NCI-H748 treated with DMSO at 0.1 percent for 48 hours (cell line): Measurements from ENCODE around the gene WNT9A.

Experiments used
- DNase-seq: peaks from one replicate; lab custom pipeline; 2025; lab: John Stamatoyannopoulos, UW

The WNT9A gene

DNA sequence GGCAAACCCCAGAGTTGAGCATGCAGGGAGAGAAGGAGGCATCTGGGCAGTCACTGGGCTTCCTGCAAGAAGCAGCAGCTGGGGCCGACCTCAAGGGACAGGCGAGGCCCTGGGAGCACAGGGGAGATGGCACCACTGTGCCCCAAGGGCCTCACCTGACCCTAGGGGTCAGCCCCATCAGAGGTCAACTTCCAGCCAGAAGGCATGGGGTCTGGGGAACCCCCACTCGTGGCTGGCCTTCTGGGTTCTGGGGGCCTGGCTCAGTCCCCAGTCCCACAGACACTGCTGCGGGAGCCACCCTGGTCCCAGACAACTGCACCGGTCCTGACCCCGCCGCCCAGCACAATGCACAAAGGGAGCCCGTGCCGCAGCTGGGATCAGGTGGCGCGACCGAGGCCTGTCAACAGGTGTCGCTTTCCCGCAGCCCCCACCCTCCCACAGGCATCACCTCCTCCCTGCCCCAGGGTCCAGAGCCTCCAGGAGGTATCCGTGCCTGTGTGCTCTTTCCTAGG lies 6.2 kb downstream of the WNT9A start:
- no peak for DNase-seq

DNA sequence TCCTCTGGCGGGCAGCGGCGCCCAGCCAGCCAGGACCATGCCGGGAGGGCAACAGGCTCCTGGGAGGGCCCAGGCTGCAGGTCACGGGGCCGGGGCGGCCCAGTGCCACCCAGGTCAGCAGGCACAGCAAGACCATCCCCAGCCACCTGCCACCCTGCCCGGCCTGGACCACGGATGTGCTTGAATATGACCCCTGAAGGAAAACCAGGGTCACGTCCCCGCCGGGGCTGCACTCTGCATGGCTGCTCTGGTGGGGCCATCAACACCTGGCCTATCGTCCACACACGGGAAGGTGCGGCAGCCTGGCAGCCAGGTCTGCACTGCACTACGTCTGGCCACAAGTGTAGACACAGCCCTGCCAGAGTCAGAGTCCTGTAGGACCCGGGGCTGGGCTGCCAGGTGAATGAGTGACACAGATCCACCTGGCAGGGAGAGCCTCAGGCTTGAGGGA lies 6.9 kb downstream of the WNT9A start:
- no peak for DNase-seq

DNA sequence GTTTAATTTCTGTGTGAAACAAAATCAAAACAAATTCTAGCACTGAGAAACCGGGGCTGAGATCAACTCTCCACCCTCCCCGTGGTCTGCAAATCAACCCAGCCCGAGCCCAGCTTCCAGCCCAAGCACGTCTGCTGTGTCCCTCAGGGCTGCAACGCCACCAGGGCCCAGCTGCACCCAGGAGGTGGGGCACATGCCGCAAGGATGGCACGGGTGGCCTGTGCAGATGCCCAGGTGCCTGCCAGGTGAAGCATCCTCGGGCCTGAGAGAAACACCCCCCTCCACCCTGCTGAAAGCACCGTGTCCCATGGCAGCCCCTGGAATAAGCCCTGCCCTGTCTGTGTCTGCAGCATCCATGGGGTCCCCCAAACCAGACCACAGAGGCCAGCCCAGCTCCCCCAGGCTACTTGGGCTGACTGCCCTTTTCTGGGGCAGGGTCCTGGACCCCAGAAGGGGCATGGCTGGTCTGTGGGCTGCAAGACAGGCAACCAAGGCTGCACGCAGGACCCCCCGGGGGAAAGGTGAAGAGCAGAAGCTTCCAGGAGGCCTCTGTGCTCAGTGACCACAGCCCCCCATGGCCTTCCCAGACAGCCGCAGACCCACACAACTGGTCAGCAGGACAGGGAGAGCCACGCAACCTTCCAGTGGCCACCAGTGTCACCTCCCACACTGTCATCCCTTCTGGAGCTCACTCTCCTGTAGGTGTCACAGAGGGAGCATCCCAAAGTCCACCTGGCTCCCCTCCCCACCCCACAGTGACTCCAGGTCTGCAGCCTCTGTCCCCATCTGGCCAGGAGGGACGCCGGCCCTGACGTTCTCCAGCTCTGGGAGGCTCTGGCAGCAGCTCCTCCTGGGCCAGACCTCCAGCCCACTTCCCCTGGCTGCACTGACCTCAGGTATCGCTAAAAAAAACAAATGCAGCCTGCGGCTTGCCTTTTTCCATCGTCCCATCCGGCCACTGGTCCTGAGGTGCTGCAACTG lies 7.7 kb downstream of the WNT9A start:
- no peak for DNase-seq

DNA sequence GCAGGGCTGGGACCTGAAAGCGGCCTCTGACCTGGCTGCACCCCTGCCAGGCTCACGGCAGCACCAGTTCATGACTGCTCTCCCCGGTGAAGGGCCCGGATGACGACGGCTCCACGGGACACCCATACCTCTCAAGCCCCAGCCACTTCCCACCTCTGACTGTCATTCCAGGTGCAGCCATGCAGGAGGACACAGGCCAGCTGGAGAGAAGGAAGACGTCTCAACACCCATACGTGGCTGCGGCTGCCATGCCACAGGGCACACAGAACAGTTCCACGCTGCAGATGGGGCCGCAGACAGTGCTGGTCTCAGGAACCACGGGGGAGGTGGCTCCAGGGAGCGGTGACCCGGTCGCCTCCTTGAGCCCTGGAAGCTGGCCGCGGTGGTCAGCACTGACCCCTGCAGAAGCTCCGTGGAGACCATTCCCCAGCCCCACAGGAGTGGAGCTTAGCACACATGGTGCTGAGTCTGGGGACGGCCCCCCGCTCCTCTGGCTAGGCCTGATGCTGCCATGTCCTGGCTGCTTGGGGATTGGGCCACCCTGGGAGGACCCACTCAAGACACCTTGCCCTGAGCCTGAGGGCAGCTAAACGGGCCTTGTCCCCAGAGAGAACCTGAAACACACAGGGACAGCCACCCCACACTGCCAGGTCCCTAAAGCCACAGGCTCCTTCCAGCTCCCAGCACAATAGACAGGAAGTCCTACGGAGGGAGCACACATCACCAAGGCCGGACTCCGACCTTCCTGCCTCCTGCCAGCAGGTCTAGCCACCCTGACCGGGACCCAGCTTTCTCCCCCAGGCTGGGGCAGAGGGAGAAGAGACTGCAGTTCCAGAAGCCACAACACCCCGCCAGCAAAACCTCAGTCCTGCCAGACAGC lies 8.6 kb downstream of the WNT9A start:
- DNase-seq: no peak

DNA sequence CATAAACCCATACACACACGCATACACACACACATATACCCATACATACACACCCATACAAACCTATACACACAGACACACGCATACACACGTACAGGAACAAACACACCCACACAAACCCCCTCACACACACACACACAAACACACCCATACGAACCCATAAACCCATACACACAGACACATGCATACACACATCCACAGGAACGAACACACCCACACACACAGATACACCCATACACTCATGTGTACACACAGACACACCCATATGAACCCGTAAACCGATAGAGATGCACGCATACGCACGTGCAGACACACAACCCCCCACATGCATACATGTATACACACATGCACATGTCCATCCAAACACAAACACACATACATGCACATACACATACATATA lies 9.5 kb downstream of the WNT9A start:
- DNase-seq: no peak

DNA sequence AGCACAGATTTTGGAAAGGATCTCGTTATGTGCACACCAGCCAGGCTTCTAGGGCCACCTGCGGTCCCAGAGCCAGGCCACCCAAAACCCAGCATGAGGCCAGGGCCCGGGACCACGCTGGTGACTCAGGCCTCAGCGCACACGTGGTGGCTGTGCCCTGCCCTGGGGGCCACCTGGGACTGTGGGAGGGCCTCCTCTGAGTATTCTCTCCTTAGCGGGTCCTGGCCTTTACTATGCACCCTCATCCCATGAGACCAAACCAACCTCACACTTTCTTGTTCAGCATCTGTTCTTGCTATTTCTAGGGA lies 9.9 kb downstream of the WNT9A start:
- DNase-seq: no peak

DNA sequence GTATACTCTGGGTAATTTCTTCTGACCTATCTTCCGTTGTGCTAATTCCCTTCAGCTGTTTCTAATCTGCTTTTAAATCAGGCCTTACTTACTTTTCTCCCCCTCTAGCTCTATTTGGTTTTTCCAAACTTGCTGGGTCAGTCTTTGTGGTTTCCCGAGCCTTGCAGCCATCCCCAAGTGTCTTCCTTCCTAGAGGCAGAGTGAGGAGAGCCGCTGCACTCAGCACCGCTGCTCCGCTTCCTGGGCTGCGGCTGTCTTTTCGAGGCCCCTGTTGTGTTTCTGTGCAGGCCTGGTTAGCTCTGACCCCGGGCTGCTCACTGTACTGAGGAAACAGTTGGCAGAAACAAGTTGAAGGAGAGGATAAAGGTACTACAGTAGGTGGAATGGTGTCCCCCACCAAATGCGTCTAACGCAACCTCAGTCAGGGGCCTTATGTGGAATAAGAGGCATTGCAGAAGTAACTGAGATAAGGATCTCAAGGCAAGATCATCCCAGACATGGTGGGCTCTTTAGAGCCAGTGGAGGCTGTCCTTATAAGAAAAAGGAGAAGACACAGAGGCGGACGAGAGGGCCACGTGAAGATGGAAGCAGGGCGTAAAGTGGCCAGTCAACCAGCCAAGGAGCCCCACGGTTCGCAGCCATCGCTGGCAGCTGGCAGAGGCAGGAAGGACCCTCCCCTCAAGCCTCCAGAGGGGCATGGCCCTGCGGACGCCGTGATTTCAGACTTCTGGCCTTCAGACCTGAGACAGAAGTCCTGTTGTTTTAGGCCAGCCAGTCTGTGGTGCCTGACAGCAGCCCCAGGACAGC lies 10.5 kb downstream of the WNT9A start:
- no peak for DNase-seq

DNA sequence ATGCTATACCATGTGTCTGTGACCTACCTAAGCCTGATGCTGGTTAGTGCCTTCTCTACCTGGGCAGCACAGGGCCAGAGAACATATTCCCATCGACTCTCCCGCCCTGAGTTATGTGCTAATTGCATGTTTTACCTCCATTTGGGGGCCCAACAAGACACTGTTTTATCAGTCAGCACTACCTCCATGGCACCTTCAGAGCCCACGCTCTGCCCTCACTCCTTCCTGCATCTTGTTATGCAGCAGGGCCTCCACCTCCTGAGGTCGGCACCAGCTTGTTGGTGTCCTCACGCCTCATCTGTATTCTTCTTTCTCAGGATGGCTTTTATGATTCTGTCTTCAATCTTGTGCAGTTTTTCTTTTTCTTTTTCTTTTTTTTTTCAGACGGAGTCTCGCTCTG lies 11.9 kb downstream of the WNT9A start:
- no peak for DNase-seq

DNA sequence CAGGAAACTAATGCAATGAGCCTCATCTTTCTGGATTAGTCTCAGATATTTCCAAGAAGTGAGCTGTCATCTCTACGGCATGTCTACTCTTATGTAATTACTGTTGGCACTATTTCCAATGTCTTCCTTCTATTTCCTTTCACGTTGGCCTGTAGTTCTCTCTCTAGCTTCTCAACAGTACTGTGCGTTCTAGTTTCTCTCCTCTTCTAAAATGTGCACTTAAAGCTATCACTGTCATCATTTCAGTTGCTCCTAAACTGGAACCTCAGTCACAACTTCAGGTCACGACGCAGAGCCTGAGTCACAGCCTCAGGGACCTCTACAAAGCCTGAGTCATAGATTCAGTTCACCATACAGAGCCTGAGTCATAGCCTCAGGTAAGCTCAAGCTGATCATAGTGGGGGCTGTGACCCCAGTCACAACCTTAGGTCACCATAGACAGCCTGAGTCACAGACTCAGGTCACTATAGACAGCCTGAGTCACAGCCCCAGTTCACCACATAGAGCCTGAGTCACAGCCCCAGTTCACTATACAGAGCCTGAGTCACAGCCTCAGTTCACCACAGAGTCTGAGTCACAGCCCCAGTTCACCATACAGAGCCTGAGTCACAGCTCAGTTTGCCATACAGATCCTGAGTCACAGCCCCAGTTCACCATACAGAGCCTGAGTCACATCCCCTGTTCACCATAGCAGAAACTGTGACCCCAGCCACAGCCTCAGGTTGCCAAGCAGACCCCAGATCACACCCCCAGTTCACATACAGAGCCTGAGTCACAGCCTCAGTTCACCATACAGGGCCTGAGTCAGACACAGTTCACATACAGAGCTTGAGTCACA lies 13.0 kb downstream of the WNT9A start:
- DNase-seq: no peak

DNA sequence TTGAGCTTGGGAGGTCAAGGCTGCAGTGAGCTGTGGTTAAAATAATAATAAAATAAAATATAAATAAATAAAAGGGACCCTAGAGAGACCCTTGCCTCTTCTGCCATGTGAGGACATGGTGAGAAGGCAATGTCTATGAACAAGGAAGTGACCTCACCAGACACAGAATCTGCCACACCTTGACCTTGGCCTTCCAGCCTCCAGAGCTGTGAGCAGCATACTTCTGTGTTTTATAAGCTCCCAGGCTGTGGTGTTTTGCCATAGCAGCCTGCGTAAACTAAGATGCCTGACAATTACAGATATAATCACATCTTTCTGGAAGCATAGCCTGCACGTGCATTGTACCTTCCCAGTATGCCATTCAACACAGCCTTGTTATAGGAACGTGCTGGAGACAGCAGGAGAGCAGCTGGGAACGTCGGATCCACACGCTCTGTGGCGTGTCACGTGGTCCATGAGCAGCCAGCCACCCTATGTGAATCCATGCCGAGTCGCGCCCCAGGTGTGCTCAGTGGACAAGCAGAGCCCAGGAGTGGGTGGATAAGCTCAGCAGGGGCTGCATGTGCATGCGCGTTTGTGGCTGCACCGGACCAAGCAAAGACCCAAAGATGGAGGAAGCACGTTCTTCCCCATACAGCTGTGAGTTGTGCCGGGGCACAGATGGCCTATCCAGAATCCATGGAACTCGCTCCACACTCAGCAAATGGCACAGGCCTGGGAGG lies 17.8 kb downstream of the WNT9A start:
- DNase-seq: no peak

DNA sequence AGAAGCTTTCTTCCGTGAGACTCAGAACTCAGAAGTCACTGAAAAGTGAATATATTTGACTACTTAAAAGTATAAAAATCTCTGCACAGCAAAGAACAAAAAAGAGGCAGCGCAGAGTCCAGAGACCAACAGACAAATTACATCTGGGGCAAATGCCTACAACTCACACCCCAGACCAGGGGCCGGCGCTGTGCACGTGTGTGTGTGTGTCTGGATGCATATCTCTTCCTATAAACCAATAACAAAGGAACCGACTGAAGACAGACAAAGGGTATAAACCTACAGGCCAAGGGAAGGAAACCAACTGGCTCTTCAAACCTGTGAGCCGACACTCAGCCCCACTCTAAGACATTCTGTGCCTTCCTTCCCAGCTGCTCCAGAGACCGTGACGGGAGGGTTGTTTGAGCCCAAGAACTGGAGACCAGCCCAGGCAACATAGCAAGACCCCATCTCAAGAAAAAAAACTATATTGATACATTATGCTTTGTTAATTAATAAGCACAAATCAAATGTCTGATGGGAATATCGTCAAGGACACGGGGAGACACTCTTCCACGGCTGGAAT lies 18.8 kb downstream of the WNT9A start:
- DNase-seq: no peak

DNA sequence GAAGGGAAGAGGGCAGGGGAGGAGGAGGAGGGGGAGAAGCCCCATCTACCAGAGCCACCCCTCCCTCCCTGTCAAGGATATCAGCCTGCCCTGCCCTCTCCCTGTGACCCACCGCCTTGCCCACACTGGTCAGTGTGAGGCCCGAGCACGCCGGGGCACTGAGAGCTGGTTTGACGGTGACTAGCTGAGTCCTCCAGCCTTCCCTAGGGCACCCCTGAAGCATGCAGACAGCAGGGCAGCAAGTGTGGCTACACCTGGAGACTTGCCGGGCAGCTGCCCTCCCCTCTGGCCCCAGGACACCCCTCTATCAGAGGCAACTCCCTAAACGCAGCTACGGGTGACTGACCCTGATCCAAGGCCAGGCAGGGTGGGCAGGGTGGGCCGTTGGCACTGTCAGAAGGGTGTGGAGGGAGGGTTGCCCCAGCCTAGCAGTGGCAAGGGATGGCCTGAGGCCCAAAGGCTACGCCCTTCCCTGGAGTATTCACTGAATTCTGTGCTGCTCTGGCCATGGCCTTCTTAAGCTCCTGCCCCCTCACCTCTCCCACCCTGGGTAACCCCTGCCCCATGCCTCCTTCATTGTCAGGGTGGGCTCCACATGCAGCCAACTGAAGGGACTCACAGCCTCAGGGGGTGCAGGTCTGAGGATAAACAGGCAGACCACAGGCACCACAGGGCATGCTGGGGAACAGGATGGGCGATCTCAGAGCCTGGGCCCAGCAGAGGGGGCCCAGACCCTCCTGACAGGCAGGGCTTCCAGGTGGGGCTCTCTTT lies 19.6 kb downstream of the WNT9A start:
- DNase-seq: no peak

DNA sequence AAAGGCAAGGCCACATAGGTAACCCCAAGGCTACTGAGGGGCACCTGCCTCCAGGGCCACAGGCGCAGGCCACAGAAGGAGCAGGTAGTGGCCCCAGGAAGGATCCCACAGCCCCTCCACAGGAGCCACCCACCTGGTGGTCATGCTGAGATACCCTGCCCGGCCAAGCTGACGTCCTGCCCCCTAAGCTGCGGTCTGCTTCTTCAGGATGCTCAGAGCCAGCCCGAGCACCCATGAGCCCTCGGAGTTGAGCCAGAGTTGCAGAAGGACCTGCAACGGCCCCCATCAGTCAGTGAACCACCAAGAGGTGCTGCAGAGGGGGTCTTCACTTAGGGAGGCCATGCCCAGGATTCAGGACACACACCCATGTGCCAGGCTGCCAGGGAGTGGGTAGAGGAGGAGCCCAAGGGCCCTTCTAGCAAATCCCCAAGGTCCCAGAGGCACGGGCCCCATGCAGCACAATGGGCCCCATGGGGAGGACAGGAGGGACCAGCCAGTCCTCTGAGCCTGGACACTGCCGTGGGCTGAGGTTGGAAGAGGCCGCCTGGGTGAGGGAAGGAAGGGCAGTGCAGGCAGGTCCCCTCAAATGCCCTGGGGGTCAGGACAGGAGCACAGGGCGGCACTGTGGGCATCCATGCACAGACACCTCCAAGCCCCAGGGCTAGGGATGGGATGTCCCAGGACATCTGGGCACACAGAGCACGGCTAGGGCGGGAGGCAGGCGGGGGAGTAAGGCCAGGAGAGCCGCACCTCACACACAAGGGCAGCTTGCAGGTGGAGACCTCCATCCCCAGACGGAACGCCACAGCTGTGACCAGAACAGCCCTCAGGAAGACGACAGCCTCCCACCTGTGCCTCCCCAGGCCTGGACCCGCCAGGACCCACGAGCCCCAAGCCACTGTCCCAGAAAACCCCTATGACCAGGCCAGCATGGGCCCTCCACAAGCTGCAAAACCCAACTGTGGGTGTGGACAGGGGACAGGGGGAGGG lies 20.5 kb downstream of the WNT9A start:
- no peak for DNase-seq

DNA sequence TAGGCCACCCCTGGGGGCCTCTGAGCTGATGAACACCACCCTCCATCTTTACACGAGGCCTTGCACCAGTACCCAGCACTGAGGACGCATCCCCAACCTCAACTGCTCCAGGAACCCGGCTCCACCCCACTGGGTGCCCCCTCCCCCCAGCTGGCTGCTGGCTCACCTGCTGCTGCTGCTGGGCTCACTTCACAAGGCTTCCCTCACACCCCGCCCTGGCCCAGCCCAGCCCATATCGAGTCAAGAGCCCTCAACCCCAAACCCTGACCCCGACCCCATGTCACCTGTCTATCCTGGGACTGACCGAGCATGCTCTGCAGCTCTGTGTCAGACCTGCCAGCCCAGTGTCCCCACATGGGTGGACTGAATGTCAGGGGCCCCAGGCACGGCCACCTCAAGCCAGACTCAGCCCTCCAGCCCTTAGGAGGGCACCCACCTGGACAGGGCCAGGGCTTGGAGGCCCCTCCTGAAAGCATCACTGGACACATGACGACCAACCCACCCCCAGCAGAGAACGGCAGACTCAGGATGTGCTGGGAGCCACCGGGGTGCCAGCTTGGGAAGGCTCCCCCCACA lies 21.4 kb downstream of the WNT9A start:
- no peak for DNase-seq

DNA sequence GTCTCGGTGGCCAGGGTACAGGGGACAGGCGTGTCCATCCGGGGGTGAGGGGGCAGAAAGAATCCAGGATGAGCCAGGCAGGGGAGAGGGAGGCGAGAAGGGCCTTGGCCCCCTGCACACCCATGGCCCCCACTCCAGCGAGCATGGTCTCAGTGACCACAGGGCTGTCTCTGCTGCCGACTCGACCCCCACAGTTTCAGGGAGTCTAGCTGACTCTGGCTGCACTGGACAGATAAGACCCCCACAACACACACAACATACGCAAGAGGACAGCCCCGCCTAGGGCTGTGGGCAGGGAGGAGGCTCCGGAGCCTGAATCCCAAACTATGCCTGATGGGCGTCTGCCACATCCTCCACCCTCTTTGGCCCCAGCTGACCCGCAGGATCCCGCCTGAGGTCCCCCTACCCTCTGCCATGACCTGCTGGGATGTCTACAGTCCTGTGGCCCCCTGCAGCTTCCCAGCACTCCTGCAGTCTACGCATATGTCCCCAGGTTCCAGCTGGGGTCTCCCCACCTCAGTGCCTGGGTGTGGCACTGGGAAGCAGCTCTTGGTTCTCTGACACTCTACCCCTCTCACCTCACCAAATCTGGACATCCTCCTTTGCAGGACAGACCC lies 22.0 kb downstream of the WNT9A start:
- DNase-seq: no peak

DNA sequence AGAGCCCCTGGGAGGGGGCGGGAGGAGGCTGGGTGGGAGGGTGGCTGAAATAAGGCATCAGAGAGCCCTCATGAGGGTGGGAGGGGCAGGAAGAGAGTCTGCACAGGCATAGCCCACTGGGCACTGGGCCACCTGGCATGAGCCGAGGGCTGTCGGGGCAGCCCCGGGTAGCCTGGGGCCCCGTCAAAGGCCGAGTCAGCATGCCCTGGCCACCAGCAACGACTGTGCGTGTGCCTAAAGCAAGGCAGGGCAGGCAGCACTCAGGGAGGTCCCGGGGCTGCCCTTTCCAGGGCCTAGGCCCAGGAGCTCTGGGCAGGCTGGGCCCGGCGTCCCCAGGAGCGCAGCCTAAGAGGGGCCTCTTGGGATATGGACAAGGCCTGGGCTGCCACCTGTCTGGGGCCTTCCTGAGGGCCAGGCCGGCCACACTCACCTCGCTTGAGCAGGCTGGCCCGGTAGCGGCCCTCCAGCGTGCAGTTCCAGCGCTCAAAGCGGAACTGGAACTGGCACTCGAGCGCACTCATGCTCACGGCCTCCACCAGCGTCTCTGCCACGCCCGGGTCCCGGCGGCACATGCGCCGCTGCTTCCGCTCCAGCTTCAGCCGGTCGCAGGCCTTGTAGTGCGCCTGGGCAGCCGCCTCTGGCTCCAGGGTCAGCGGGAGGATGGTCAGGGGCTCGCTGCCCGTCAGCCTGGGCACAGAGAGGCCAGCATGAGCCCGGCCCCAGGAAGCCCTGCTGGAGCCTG lies 22.7 kb downstream of the WNT9A start:
- no peak for DNase-seq
